Karpas-422 (cell line): ENCODE measurements around the gene ZFYVE28. TPM values are rescaled to one million over a fixed set of nuclear protein-coding genes. Genes with fewer than 3 reads are reported as not detected.

Experiments
- DNase-seq: peaks from one replicate; pipeline ENCODE4 v3.0.0-alpha.2; 2015
- H2AFZ ChIP-seq: fragments of 200-600 bp; sonication (generic); 2 replicates; pipeline ENCODE4 v1.6.1; 2014; ENCODE audit warnings: antibody characterized with exemption, low read length, mixed read lengths
- H3K27ac ChIP-seq: fragments of 200-600 bp; sonication (generic); 2 replicates; pipeline ENCODE4 v1.5.1; 2014; ENCODE audit warnings: mild to moderate bottlenecking, low read length, moderate library complexity
- H3K27me3 ChIP-seq: fragments of 200-600 bp; sonication (generic); 2 replicates; pipeline ENCODE4 v1.6.1; 2014; ENCODE audit warnings: low read length, mixed read lengths
- H3K36me3 ChIP-seq: fragments of 200-600 bp; sonication (generic); 2 replicates; pipeline ENCODE4 v1.6.1; 2014; ENCODE audit warnings: low read length, mixed read lengths; ENCODE audit not compliant: insufficient read depth
- H3K4me1 ChIP-seq: fragments of 200-600 bp; sonication (generic); 2 replicates; pipeline ENCODE4 v1.6.1; 2014; ENCODE audit warnings: mild to moderate bottlenecking, low read length, mixed read lengths
- H3K4me2 ChIP-seq: fragments of 200-600 bp; sonication (generic); 2 replicates; pipeline ENCODE4 v1.6.1; 2014; ENCODE audit warnings: low read length, low read depth, mild to moderate bottlenecking; ENCODE audit not compliant: poor library complexity, severe bottlenecking
- H3K4me3 ChIP-seq: fragments of 200-600 bp; sonication (generic); 2 replicates; pipeline ENCODE4 v1.5.1; 2014; ENCODE audit warnings: mild to moderate bottlenecking, antibody characterized with exemption, low read length, mixed read lengths
- H3K79me2 ChIP-seq: fragments of 200-600 bp; sonication (generic); 2 replicates; pipeline ENCODE4 v1.6.1; 2014; ENCODE audit warnings: mild to moderate bottlenecking, low read length, mixed read lengths
- H3K9ac ChIP-seq: fragments of 200-600 bp; sonication (generic); 2 replicates; pipeline ENCODE4 v1.6.0; 2014; ENCODE audit warnings: low read length
- H3K9me2 ChIP-seq: fragments of 200-600 bp; sonication (generic), shearing (Covaris generic); replicated peaks from 2 replicates; pipeline ENCODE4 v1.6.0; 2014; ENCODE audit warnings: mild to moderate bottlenecking, low read length, moderate library complexity; ENCODE audit not compliant: insufficient read depth
- H3K9me3 ChIP-seq: fragments of 300-700, 200-600 bp; sonication (generic); 2 replicates; pipeline ENCODE4 v1.6.1; 2014; ENCODE audit warnings: low read length, mixed read lengths
- H4K20me1 ChIP-seq: fragments of 200-600 bp; sonication (generic); 2 replicates; pipeline ENCODE4 v1.6.1; 2014; ENCODE audit warnings: mild to moderate bottlenecking, antibody characterized with exemption, low read length, low read depth; ENCODE audit not compliant: insufficient read depth
- total RNA-seq: library from RNA; depleted of rRNA; stranded (reverse); fragments of >200 nt; shearing (Covaris generic); gene quantifications from 2 replicates; pipeline ENCODE4 v1.2.3, GENCODE V29; 2014; ENCODE audit warnings: low replicate concordance

The ZFYVE28 gene
- total RNA-seq, 1 experiment from 2014 or later = 2.0 TPM

GRCh38 chr4:2402048-2402842, 16.2 kb downstream of the ZFYVE28 start:
- Histone ChIP-seq H4K20me1 (no peaks in the 10 kb centered on the region), H2AFZ (no peak overlapping the region), H3K9me2 (no peaks in the 10 kb centered on the region), H3K9ac (no peak overlapping the region), H3K9me3 (no peaks in the 10 kb centered on the region), H3K4me2 (no peak overlapping the region), H3K4me1 (no peaks in the 10 kb centered on the region), H3K36me3 (no peaks in the 10 kb centered on the region), H3K79me2 (no peaks in the 10 kb centered on the region), H3K27me3 (no peaks in the 10 kb centered on the region), H3K4me3 (no peak overlapping the region), H3K27ac (no peak overlapping the region)
- DNase-seq = no peak

DNA sequence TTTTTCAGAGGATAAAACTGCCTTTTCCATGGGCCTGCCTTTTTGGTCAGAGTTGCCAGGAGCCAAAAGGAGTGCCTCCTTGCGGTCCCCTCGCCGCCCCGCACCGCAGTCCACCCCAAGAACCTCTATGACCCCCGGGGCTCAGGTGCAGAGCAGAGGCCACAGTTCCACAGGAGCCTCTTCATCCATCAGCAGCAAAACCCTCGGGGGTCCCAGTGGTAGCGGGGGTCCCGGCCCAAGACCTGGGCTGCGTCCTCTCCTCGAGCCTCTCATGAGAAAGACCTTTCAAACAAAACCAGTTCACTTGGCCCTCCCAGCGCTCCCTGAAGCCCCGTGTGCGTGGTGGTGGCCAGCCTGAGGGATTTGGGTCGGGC, 16.8 kb downstream of the ZFYVE28 start:
- Histone ChIP-seq H3K4me1 (peaks cover 4% of the 10 kb centered on the region), H3K9me3 (no peaks in the 10 kb centered on the region), H3K9ac (no peak overlapping the region), H3K4me3 (no peak overlapping the region), H3K4me2 (no peak overlapping the region), H3K79me2 (no peaks in the 10 kb centered on the region), H3K9me2 (no peaks in the 10 kb centered on the region), H2AFZ (no peak overlapping the region), H3K27me3 (no peaks in the 10 kb centered on the region), H3K36me3 (no peaks in the 10 kb centered on the region), H4K20me1 (no peaks in the 10 kb centered on the region), H3K27ac (no peak overlapping the region)
- no peak for DNase-seq

GRCh38 chr4:2400841-2401609, 17.4 kb downstream of the ZFYVE28 start:
- no peak overlapping the region for H3K9ac ChIP-seq
- H3K4me2 ChIP-seq = no peak overlapping the region
- no peaks in the 10 kb centered on the region for H3K9me2 ChIP-seq
- H3K36me3 ChIP-seq = no peaks in the 10 kb centered on the region
- H3K27me3 ChIP-seq = no peaks in the 10 kb centered on the region
- H3K9me3 ChIP-seq = no peaks in the 10 kb centered on the region
- H2AFZ ChIP-seq = no peak overlapping the region
- no peak overlapping the region for H3K4me3 ChIP-seq
- H3K4me1 ChIP-seq = peaks cover 5% of the 10 kb centered on the region
- no peak for DNase-seq
- no peak overlapping the region for H3K27ac ChIP-seq
- no peaks in the 10 kb centered on the region for H4K20me1 ChIP-seq
- H3K79me2 ChIP-seq = no peaks in the 10 kb centered on the region

- Histone ChIP-seq H3K9me2 (no peaks in the 10 kb centered on the region), H3K79me2 (no peaks in the 10 kb centered on the region), H3K27ac (no peak overlapping the region), H2AFZ (no peak overlapping the region), H3K36me3 (no peaks in the 10 kb centered on the region), H3K4me3 (no peak overlapping the region), H3K9ac (no peak overlapping the region), H3K9me3 (no peaks in the 10 kb centered on the region), H3K4me2 (no peak overlapping the region), H4K20me1 (no peaks in the 10 kb centered on the region), H3K27me3 (no peaks in the 10 kb centered on the region), H3K4me1 (peaks cover 17% of the 10 kb centered on the region)
- no peak for DNase-seq
Observed at GRCh38 chr4:2399631-2400190, 18.7 kb downstream of the ZFYVE28 start.

GRCh38 chr4:2399216-2399615, 19.2 kb downstream of the ZFYVE28 start:
- H3K4me1 ChIP-seq = peaks cover 22% of the 10 kb centered on the region
- H3K79me2 ChIP-seq = no peaks in the 10 kb centered on the region

GRCh38 chr4:2397596-2398379, 20.7 kb downstream of the ZFYVE28 start:
- Histone ChIP-seq H3K27me3 (no peaks in the 10 kb centered on the region), H3K27ac (no peak overlapping the region), H3K9me2 (no peaks in the 10 kb centered on the region), H2AFZ (no peak overlapping the region), H3K4me1 (peaks cover 36% of the 10 kb centered on the region), H3K4me2 (no peak overlapping the region), H3K9me3 (no peaks in the 10 kb centered on the region), H3K4me3 (no peak overlapping the region), H3K36me3 (no peaks in the 10 kb centered on the region), H4K20me1 (no peaks in the 10 kb centered on the region), H3K79me2 (no peaks in the 10 kb centered on the region), H3K9ac (no peak overlapping the region)
- no peak for DNase-seq

More at GRCh38 chr4:2399216-2399615, 19.2 kb downstream of the ZFYVE28 start:
- H3K9ac ChIP-seq = no peak overlapping the region
- H2AFZ ChIP-seq = no peak overlapping the region
- DNase-seq = no peak
- no peaks in the 10 kb centered on the region for H3K27me3 ChIP-seq
- H3K36me3 ChIP-seq = no peaks in the 10 kb centered on the region
- H3K9me2 ChIP-seq = no peaks in the 10 kb centered on the region
- no peaks in the 10 kb centered on the region for H3K9me3 ChIP-seq
- H3K4me3 ChIP-seq = no peak overlapping the region
- no peaks in the 10 kb centered on the region for H4K20me1 ChIP-seq
- H3K4me2 ChIP-seq = no peak overlapping the region
- no peak overlapping the region for H3K27ac ChIP-seq

DNA sequence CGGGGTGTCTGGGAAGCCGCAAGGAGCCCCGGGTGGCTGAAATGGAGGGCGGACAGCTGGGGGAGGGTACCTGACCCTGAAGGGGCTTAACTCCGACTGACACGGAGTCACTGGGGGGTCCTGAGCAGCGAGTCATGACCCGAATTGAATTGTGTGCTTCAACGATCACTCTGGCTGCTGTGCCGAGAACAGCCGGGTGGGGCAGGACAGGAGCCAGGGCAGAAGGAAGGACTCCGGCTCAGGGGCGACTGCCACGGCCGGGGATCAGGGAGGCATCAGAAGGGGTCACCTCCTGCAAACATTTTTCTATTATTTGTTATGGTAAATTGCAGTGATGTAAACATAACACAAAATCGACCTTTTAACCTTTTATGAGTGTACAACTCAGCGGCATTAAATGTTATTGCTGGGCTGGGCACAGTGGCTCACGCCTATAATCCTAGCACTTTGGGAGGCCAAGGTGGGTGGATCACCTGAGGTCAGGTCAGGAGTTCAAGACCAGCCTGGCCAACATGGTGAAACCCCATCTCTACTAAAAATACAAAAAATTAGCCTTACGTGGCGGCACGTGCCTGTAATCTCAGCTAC, 21.6 kb downstream of the ZFYVE28 start:
- no peak overlapping the region for H3K4me2 ChIP-seq
- no peaks in the 10 kb centered on the region for H3K36me3 ChIP-seq
- peaks cover 45% of the 10 kb centered on the region for H3K4me1 ChIP-seq
- no peaks in the 10 kb centered on the region for H3K27me3 ChIP-seq
- H3K27ac ChIP-seq = no peak overlapping the region
- H3K9me2 ChIP-seq = no peaks in the 10 kb centered on the region
- H2AFZ ChIP-seq = no peak overlapping the region
- no peak overlapping the region for H3K4me3 ChIP-seq
- DNase-seq = no peak
- H3K9ac ChIP-seq = no peak overlapping the region
- no peaks in the 10 kb centered on the region for H3K79me2 ChIP-seq
- H4K20me1 ChIP-seq = no peaks in the 10 kb centered on the region
- H3K9me3 ChIP-seq = no peaks in the 10 kb centered on the region
